HEK293T (cell line): ENCODE measurements around the gene VPS18.

ENCODE experiments used
- CTCF ChIA-PET: fragments of 350-600 bp; formaldehyde crosslinking; extraction: SDS; loops from one replicate; lab custom pipeline; 2021; ENCODE audit warnings: antibody characterized with exemption, inconsistent platforms; lab: Yijun Ruan, JAX
- POLR2A ChIA-PET: fragments of 350-600 bp; formaldehyde crosslinking; extraction: SDS; loops from one replicate; lab custom pipeline; 2020; ENCODE audit warnings: antibody characterized with exemption, inconsistent platforms; lab: Yijun Ruan, JAX
- DNase-seq: peaks from one replicate; pipeline ENCODE4 v3.0.0; 2012; ENCODE audit warnings: mixed read lengths; ENCODE audit errors: extremely low spot score
- ARNT ChIP-seq: fragments of 450-650 bp; IDR thresholded peaks from 2 replicates; pipeline ENCODE4 v1.6.1; 2017; ENCODE audit warnings: mild to moderate bottlenecking
- BHLHE40 ChIP-seq: fragments of 450-650 bp; IDR thresholded peaks from 2 replicates; pipeline ENCODE4 v1.6.1; 2016; ENCODE audit warnings: mild to moderate bottlenecking, moderate library complexity, borderline replicate concordance
- CTBP1 ChIP-seq: fragments of 450-650 bp; IDR thresholded peaks from 2 replicates; pipeline ENCODE4 v1.6.1; 2016; ENCODE audit warnings: borderline replicate concordance
- ELF4 ChIP-seq: fragments of 450-650 bp; IDR thresholded peaks from 2 replicates; pipeline ENCODE4 v1.6.1; 2017; ENCODE audit warnings: antibody characterized with exemption
- FOXA1 ChIP-seq: fragments of 450-650 bp; IDR thresholded peaks from 2 replicates; pipeline ENCODE4 v1.6.1; 2016; ENCODE audit warnings: mild to moderate bottlenecking
- FOXK2 ChIP-seq: fragments of 450-650 bp; IDR thresholded peaks from 2 replicates; pipeline ENCODE4 v1.6.1; 2016; ENCODE audit warnings: mild to moderate bottlenecking
- FOXM1 ChIP-seq: fragments of 450-650 bp; IDR thresholded peaks from 2 replicates; pipeline ENCODE4 v1.6.1; 2017; ENCODE audit warnings: mild to moderate bottlenecking, borderline replicate concordance
- HDGF ChIP-seq: fragments of 450-650 bp; IDR thresholded peaks from 2 replicates; pipeline ENCODE4 v1.6.1; 2017; ENCODE audit warnings: antibody characterized with exemption, borderline replicate concordance
- L3MBTL2 ChIP-seq: fragments of 450-650 bp; conservative IDR thresholded peaks from 2 replicates; pipeline ENCODE4 v1.6.1; 2016; ENCODE audit warnings: mild to moderate bottlenecking
- LEF1 ChIP-seq: fragments of 450-650 bp; IDR thresholded peaks from 2 replicates; pipeline ENCODE4 v1.6.1; 2017; ENCODE audit warnings: mild to moderate bottlenecking, borderline replicate concordance
- NFRKB ChIP-seq: fragments of 450-650 bp; IDR thresholded peaks from 2 replicates; pipeline ENCODE4 v1.6.1; 2016; ENCODE audit warnings: mild to moderate bottlenecking, moderate library complexity
- PKNOX1 ChIP-seq: fragments of 450-650 bp; IDR thresholded peaks from 2 replicates; pipeline ENCODE4 v1.6.1; 2016
- SP1 ChIP-seq: fragments of 450-650 bp; IDR thresholded peaks from 2 replicates; pipeline ENCODE4 v1.6.1; 2017
- SUZ12 ChIP-seq: fragments of 450-650 bp; IDR thresholded peaks from 2 replicates; pipeline ENCODE4 v1.6.1; 2016; ENCODE audit warnings: mild to moderate bottlenecking
- TARDBP ChIP-seq: fragments of 450-650 bp; IDR thresholded peaks from 2 replicates; pipeline ENCODE4 v1.6.1; 2016
- ZNF384 ChIP-seq: fragments of 450-650 bp; IDR thresholded peaks from 2 replicates; pipeline ENCODE4 v1.6.1; 2016

VPS18 gene

GRCh38 chr15:40847223-40847961 is 46.9 kb upstream of the VPS18 start:
- peak; percentile 62 for DNase-seq
- TF ChIP-seq CTBP1 (no peak), BHLHE40 (no peak), HDGF (no peak), TARDBP (no peak), SUZ12 (no peak), NFRKB (no peak), ELF4 (no peak), PKNOX1 (no peak), ZNF384 (no peak), ARNT (no peak), FOXM1 (no peak), FOXK2 (no peak), SP1 (no peak), L3MBTL2 (no peak), LEF1 (no peak)
- ChIA-PET POLR2A (interaction anchor here (1.0 to 1.8 kb wide), 3 partner anchors 10 to 47 kb away, joined by 4 to 8 read pairs (median 7); partner anchors contain the start of genes DNAJC17, VPS18 and ZFYVE19), CTCF (interaction anchor here (0.8 to 2.3 kb wide), 4 partner anchors 11 to 45 kb away, joined by 3 to 9 read pairs (median 7); no protein-coding TSS in a partner anchor)

GRCh38 chr15:40850576-40851112 is 43.6 kb upstream of the VPS18 start:
- TF ChIP-seq ELF4, result no peak
- no peak for TF ChIP-seq ZNF384
- no peak for TF ChIP-seq FOXM1
- no peak for TF ChIP-seq SUZ12
- TF ChIP-seq LEF1, result no peak
- TF ChIP-seq PKNOX1, result no peak
- no peak for TF ChIP-seq FOXA1
- no peak for TF ChIP-seq BHLHE40
- no peak for TF ChIP-seq ARNT
- no peak for TF ChIP-seq FOXK2
- TF ChIP-seq NFRKB, result no peak
- no peak for TF ChIP-seq CTBP1
- TF ChIP-seq HDGF, result no peak
- TF ChIP-seq TARDBP, result no peak
- ChIA-PET POLR2A (interaction anchor here (1.7 kb wide), 1 partner anchor 44 kb away, joined by 6 read pairs; the partner anchor contains the start of gene VPS18), CTCF (interaction anchor here (1.0 kb wide), 1 partner anchor 9 kb away, joined by 4 read pairs; no protein-coding TSS in a partner anchor)
- DNase-seq, result no peak

GRCh38 chr15:40852529-40852928 is 41.7 kb upstream of the VPS18 start:
- POLR2A ChIA-PET, result no interaction called here
- no peak for DNase-seq
- CTCF ChIA-PET, result no interaction called here
- TF ChIP-seq L3MBTL2, result no peak
- no peak for TF ChIP-seq SP1
- no peak for TF ChIP-seq FOXM1
- TF ChIP-seq ARNT, result no peak
- no peak for TF ChIP-seq SUZ12
- TF ChIP-seq NFRKB, result no peak
- no peak for TF ChIP-seq ZNF384
- no peak for TF ChIP-seq HDGF
- no peak for TF ChIP-seq BHLHE40
- no peak for TF ChIP-seq FOXK2
- no peak for TF ChIP-seq ELF4
- no peak for TF ChIP-seq CTBP1
- TF ChIP-seq PKNOX1, result no peak
- TF ChIP-seq FOXA1, result no peak
- no peak for TF ChIP-seq TARDBP
- TF ChIP-seq LEF1, result no peak

- TF ChIP-seq TARDBP, result no peak
- TF ChIP-seq CTBP1, result no peak
- TF ChIP-seq ELF4, result no peak
- no peak for TF ChIP-seq FOXK2
- TF ChIP-seq ARNT, result no peak
- no peak for TF ChIP-seq FOXA1
- no peak for TF ChIP-seq FOXM1
- CTCF ChIA-PET, result no interaction called here
- POLR2A ChIA-PET, result no interaction called here
- no peak for DNase-seq
These were observed 40.9 kb upstream of the VPS18 start for GRCh38 chr15:40853241-40853890.

- CTCF ChIA-PET, result no interaction called here
- no peak for DNase-seq
- POLR2A ChIA-PET, result interaction anchor here (1.3 kb wide), 1 partner anchor 40 kb away, joined by 4 read pairs; the partner anchor contains the start of gene VPS18
- TF ChIP-seq FOXK2 (no peak), FOXA1 (no peak), BHLHE40 (no peak), TARDBP (no peak), FOXM1 (no peak)
These were observed 40.1 kb upstream of the VPS18 start for GRCh38 chr15:40854161-40854560.
